HG03139 (cell line): ENCODE data around the gene CHRM1.

ENCODE experiments used
- ATAC-seq: cut with Tn5 transposase; IDR thresholded peaks from one replicate; pipeline ENCODE4 v1.9.1; 2021; ENCODE audit not compliant: unreplicated experiment

Gene CHRM1

DNA sequence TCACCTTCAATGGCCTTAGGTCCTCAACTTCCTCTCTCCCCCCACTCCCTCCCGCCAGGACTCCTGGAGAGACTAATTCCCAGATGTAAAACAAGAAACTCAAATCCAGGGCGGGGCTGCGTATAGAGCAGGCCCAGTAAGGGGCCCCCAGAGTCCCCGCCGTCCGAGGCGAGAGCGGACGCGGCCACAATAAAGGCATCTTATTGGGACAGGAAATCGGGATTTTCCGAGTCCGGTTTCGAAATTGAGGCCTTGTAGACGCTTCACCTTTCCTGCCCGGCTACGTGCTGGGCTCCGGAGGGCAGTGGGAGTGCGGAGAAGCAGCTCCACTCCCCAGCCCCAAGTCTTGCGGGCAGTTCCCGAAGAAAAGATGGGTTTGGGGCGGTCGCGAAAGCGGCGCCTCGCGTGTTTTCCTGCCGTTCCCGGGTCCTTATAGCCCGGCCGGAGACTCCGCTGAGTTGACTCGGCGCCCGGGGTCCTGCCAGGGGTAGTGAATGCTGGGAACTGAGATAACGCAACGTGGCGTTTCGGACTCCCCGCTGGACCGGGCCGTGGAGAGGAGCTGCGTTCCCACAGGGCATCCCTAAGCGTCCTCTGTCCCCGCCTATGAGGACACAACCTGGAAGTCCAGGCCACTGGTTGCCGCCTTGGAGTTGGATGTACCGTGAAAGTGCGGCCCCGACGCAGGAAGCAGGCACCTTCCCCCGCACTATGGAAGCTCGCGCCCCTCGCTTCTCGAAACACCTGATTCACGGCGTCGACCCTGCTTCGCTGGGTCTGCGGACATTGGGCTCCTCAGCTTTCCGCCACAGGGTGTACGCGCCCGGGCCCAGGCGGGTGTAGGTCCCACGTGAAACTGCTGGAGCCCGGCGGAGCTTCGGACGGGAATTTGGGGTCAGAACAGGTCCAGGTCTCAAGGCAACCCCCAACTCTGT lies 4.8 kb upstream of the CHRM1 start:
- ATAC-seq = no peak

DNA sequence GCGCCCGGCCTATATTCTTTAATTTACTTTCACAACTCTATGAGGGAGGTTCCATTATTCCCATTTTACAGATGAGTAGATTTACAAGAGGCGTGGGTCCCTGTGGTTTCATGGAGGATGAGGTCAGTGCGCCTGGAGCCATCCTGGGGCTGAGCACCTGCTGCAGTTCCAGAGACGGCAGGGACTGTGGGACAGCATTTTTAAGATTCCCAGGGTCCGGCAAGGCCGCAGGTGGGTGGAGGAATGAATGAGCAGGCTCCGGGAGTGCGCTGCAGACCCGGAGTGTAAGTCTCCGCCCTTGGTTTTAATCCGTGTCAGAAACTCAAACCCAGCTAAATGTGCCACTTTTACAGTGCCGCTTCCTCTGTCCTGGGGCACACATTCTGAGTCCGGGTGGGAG lies 4.1 kb upstream of the CHRM1 start:
- ATAC-seq = no peak

DNA sequence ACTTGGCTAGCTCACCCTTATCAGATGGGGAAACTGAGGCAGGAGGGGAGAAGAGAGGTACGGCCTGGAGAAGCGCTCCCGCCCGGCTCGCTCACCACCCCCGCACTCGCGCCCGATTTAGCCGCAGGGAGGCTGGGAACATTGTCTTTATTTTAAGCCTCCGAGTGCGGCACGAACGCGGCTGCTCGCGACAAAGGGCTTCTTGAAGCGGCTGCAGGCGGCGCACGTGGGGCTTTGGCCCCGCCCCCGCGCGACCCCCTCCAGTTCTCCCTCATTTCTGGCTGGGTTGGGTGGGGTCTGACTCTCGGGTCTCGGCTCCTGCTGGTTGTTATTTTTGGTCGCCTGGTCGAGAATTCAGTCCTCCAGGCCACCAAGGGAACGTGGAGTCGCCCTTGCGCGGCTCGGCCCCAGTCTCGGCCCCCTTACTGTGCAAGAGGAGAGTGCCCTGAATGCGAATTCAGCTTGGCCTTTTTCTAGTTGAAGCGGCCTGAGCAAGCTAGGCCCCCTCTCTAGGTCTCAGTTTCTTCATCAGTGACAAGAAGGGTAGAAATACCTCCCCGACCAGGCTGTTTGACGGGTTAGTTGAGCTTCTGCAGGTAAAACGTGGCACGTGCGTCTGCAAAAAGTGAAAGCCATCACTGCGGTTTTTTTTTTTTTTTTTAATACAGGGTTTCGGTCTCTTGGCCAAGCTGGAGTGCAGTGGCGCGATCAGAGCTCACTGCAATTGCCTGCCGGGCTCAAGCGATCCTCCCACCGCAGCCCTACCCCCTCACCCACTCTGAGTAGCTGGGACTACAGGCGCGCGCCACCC lies 2.6 kb upstream of the CHRM1 start:
- ATAC-seq = no peak

DNA sequence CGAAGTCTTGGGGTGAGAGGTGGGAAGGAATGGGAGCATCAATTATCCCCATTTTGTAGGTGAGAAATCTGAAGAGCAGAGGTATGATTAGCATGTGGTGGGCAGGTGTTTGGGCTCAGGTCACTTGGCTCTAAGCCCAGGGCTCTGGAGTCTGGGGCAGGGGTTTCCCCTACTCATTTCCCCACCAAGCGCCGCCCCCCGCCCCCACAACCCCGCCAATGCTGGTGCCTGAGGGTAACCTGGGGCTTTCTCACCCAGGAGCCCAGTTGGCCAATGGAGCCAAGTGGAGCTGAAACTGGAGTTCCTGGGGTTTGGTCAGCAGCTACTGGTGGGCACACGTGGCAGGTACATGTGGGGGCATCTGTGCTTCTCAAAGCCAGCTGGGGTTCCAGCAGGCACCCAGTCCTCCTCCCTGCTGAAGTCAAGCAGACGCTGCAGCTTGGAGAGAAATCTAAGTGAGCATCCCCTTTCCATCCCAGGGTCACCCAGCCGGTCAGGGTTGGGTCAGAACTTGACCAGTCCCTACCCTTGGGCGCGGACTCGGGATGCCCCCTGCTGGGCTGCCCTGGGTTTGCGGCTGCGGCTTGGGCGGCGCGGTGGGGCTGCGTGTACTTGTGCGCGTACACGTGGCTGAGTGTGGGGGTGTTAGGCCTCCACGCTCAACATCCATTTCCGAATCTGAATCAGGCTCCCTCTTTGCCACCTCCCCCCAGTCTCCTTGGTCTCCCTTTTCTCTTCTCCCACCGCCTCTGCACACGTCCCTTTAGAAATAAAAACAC lies 1.7 kb upstream of the CHRM1 start:
- no peak for ATAC-seq

DNA sequence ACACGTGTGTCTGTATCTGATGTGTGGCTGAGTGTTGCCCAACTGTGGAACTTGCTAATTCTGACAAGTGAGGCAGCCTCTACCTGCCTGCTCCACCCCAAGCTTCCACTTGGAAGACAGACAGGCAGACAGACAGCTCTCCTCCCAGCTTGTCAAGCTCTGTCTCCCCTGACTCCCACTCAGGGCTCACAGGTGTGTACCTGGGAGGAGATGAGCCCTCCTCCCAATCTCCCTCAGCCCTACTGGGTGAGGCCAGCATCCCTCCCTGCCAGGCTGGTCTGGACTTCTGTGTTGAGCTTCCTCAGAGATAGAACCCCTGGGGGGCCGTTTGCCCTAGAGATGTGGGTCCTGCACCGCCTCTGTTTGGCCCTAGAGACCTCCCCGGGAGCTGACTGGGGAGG lies 1.0 kb upstream of the CHRM1 start:
- ATAC-seq = no peak

DNA sequence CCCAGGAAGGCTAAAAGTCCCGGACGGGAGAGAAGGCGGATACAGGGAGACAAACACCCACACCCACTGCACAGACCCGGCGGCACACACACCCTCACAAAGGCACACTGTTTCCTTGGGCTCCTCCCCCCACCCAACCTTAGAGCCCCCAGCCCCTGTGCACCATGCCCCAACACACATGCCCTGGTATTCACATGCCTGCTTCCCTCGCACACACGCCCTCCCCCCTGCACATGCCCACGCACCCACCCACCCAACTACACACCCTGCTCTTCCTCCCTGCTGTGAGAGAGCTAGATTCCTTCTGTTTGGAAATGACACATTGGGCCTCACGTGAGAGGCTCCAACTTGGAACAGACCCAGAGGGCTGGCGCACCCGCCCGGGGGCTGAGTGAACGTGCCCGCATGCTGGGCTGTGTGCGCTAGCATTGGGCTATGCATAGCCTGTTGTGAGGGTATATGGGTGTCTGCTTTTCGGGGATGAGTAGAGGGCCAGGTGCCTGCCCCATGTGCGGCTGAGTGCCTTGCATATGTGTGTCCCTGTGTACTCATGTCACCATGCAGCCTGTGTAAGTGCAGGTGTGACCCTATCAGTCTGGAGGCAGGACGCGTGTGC lies 518 bp upstream of the CHRM1 start:
- no peak for ATAC-seq

DNA sequence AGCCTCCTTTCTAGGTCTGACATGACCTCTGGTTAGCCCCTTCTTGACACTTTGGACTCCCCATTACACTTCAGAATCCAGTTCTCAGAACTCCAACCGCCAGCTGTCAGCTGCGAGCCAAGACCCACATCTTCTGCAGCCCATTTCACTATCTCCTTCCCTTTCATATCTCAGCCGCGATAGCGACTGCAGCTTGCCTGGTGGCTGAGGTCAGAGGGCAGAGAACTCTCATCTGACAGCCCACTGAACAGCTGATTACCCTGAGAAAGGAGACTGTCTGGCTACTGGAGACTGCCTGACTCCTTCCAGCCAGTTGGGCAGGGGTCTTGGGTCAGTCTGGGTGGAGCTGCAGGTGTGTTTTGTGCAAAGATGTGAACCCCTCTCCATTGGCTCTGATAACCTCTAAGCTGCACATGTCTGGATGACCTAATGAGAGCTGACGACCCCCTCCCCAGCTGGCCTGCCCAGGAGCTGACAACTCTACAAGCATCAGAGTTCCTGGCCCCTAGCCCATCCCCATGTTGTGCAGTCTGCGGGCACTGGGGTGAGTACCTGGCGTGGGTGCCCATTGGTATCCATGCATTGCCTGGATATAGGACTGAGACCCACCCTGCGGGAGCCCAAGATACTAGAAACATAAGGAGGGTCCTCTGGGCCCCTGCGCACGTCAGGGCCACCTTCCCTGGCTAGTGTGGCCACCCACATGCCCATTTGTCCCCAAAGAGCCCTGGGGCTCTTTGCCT lies 1.1 kb downstream of the CHRM1 start:
- no peak for ATAC-seq

DNA sequence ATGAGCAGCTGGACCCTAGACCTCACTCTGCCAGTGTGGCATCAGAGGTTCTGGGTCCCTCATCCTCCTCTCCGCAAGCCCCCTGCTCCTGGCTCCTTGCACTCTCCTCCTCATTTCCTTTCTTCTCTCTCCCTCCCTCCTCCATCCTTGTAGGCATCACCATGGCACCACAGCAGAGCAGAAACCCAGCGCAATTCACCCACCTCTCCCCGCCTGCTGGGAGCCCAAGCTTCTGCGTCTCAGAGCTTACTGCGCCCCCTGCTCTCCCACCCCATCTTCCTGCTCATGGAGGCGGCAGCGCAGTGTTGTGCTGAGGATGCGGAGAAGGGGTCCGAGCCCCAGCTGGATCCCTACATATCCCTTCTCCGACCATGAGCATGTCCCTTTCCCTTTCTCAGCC lies 1.7 kb downstream of the CHRM1 start:
- no peak for ATAC-seq

DNA sequence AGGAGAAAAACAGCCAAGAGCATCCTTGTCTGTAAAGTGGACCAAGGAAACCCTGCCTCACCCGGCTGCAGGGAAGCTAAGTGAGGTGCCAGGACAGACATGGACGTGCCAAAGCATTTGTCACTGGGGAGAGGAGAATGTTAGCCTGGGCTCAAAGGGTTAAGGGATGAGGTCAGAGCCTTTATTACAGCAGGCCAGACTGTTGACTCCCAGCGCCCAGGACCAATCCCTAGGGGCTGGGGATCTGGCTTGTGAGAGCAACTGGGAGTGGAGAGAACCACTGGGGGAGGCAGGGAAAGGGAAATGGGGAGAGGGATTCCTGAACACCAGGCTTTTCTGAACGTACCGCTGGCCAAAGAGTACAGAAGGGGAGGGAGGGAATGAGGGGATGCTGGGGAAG lies 2.6 kb downstream of the CHRM1 start:
- ATAC-seq = no peak

DNA sequence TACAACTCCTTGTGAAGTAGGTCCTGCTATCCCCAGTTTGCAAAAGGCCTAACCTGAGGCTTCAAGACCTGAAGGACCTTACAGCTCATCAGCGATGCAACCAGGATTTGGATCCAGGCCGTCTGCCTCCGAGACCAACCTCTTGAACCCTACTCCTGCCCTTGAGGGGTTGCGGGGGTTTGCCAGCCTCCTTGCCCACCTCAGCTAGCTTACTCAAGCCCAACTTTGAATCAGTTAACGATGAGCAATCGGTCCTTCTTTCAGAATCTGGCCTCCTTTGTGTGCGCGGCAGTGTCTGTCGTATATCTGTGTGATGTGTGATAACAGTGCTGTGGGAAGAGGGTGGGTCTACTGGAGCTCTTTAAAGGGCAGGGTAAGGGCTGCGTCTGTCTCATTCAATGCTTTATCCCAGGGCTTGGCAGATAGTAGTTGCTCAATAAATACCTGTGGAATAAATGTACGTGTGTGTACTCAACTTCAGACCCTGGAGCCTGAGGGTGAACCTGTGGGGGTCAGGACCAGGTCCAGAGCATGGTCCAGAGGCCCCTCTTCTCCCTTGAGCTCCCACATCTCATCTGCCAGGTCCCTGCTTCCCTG lies 3.2 kb downstream of the CHRM1 start:
- no peak for ATAC-seq

DNA sequence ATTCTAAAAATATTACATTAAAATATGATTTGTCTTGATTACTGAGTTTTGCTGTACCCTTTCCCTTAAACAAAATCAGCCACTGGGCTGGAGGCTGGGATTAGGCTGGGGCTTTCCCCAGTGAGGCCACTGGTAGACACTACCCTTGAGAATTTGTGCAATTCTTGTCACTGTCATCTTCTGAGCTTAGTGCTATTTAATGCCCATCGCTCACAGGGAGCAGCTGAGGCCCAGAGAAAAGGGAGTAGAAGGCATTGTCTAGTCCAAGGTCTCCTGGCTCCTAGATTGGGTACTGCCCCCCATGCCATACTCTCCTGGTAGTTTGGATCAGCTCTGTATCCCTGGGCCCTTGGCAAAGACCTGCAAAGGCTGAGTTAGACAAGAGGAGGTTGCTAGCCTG lies 6.7 kb downstream of the CHRM1 start:
- ATAC-seq = no peak

DNA sequence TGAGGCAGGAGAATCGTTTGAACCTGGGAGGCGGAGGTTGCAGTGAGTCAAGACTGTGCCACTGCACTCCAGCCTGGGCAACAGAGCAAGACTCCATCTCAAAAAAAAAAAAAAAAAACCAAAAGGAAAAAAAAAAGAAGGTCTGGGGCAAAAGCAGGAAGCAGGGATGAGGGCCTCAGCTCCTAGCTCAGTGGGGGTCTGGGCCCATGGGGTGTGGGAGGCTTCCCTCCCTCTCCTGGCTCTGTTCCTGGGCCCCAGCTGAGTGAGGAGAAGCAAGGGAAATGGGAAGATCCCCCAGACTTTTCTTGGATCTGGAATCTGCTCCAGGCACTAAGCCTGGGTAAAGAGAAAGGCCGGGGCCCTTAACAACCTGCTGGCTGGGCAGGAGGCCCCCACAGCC lies 8.9 kb downstream of the CHRM1 start:
- no peak for ATAC-seq

DNA sequence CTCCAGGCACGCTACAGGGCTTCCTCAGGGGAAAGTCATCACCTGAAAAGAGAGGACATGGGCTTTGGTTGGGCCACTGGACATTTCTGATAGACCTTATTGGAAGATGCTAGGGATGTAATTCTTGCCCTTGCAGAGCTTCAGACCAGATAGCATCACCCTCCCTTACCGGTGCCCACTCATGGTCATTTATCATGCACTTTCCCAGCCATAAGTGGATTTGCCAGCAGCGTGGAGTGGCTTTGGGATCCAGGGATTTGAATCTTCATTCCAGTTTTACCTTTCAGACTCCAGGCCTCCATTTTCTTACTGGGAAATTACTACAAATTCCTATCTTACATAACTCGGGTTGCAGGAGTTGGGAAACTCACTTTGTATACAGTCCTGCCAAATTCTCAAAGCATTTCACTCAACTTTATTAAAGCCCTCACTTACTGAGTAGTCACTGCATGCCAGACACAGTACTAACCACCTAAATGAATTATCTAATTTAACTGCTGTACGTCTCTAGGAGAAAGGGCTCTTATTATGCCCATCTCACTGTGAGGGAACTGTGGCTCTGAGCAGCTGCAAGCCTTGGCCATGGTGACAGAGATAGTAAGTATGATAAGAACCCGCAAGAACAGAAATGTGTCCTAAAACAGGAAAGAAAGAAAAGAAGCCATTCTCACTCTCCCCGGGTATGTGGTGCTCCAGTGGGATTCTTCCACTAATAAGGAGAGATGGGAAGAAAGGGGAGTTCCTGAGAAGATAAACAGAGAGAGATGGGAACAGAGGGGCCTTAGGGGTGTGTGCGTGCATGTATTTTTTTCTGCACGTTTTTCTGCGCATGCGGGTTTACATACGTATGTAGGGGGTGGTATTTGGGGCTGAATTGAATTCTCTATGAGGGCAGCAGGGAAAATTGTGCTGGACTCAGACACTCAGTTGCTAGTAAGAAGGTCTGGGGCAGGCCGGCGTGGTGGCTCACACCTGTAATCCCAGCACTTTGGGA lies 9.7 kb downstream of the CHRM1 start:
- ATAC-seq = no peak

DNA sequence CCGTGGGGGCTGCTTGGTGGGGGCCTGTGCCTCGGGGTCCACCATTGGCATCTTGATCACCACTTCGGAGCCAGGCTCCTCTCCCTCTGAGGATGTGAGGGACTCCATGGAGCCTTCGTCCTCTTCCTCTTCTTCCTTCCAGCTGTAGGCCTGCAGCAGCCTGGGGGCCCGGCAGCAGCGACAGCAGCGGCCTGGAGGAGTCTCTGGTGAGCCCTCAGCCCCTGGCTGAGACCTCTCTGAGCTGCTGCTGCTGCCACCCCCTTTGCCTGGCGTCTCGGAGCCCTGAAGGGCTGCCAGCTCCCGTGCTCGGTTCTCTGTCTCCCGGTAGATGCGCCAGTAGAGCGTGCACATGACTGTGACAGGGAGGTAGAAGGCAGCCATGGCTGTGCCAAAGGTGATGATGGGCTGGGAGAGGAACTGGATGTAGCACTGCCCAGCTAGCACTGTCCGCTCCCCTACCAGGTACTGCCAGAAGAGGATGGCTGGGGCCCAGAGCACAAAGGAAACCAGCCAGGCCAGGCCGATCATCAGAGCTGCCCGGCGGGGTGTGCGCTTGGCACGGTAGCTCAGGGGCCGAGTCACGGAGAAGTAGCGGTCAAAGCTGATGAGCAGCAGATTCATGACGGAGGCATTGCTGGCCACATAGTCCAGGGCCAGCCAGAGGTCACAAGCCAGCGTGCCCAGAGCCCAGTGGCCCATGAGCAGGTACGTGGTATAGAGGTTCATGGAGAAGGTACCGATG lies 10.9 kb downstream of the CHRM1 start:
- no peak for ATAC-seq

DNA sequence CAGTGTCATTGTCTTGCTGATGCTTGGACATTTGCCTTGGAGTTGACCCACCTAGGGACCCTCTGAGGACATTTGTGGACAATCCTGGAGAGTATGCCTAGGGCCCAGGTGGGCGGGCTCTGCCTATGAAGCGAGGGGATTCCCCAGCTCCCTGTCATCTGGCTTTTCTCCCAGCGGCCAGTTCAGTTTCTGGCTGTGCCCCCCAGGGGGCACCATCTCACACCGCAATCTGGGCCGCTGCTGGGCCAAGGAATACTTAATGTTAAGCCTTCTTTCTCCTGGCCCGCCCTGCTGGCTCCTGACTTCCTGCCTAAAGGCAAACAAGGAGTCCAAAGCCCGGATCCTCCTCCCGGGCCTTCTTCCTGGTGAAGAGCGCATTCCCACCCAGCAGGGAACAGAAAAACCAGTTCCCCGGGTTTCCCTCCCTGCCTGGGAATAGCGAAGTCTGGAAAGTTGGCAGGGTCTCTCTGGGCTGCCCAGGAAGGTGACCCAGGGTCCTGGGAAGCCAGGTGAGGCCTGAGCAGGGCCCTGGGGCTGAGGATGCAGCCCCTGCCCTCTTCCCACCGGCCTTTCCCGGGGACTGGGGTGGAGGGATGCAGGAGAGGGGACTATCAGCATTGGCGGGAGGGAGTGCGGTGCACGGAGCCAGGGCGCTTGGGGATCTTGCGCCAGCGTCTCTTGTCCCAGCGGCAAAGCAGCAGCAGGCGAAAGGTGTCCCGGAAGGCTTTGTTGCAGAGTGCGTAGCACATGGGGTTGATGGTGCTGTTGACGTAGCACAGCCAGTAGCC lies 11.9 kb downstream of the CHRM1 start:
- ATAC-seq = no peak

DNA sequence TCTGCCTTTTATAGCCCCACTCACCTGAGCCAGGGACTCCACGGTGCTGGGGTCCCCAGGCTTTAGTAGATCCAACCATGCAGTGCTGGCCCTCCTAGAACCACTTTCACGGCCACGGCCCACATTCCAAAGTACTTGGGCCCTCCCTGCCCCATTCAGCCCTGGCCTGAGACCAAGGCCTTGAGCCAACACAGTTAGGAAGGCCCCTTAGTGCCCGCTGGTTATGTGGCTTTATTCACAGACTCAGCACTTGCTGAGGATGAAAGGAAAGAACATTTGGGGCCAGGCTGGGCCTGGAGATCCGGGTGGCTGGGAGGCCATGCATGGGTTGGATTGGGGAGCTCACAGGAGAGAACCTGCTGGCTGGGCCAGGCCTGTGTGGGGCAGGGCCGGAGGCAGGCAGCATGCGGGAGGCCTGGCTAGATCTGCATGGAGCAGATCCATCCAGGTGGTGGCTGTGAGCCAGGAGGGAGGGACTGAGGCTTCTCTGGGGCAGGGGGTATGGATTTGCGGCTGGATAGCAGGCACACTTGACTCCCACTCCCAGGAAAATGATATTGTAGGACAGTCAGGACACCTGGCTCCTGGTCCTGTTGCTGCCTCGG lies 12.6 kb downstream of the CHRM1 start:
- no peak for ATAC-seq
